PC-3 (cell line): ENCODE results near the gene ZNF292. TPM values are rescaled to one million over a fixed set of nuclear protein-coding genes. Genes with fewer than 3 reads are reported as not detected.
A peak's percentile ranks its signal among the peaks of the same experiment; 100 is the strongest.

Experiments used
- ATAC-seq: fragments of 200-7000 bp; cut with Tn5 transposase; 2 replicates; pipeline ENCODE4 v1.9.1; 2020; ENCODE audit warnings: mild to moderate bottlenecking, moderate library complexity
- BruUV-seq: library from RNA; stranded (reverse); fragments of 400-500 nt; replicated peaks from 2 replicates; lab custom pipeline; 2021; lab: Mats Ljungman, UMichigan
- CTCF ChIA-PET: fragments of 300-600 bp; sonication (Branson Sonifier 250); formaldehyde crosslinking; loops from one replicate; lab custom pipeline; 2022; ENCODE audit warnings: antibody characterized with exemption; lab: Charles Lee
- POLR2A ChIA-PET: fragments of 300-600 bp; sonication (Branson Sonifier 250); formaldehyde crosslinking; loops from one replicate; lab custom pipeline; 2022; ENCODE audit warnings: antibody characterized with exemption; ENCODE audit not compliant: unreplicated experiment; lab: Charles Lee
- DNase-seq: peaks from one replicate; pipeline ENCODE4 v3.0.0-alpha.2; 2015
- H2AFZ ChIP-seq: fragments of 300-600 bp; sonication (generic); 2 replicates; pipeline ENCODE4 v1.6.0; 2016; ENCODE audit warnings: antibody characterized with exemption, low read length
- H3F3A ChIP-seq: fragments of 300-600 bp; sonication (generic); one replicate; pipeline ENCODE4 v1.6.0; 2017; ENCODE audit warnings: antibody characterized with exemption, low read length, control low read depth, mild to moderate bottlenecking; ENCODE audit not compliant: unreplicated experiment
- H3K27ac ChIP-seq: fragments of 300-600 bp; sonication (generic); 2 replicates; pipeline ENCODE4 v1.5.1; 2016; ENCODE audit warnings: mild to moderate bottlenecking, low read length
- H3K27me3 ChIP-seq: fragments of 300-600 bp; sonication (generic); 2 replicates; pipeline ENCODE4 v1.6.1; 2016; ENCODE audit warnings: low read length, mixed read lengths
- H3K36me3 ChIP-seq: fragments of 300-600 bp; sonication (generic); 2 replicates; pipeline ENCODE4 v1.6.1; 2016; ENCODE audit warnings: low read depth, mixed run types, low read length, mixed read lengths
- H3K4me1 ChIP-seq: fragments of 300-600 bp; sonication (generic); 2 replicates; pipeline ENCODE4 v1.5.1; 2016; ENCODE audit warnings: low read length; ENCODE audit not compliant: insufficient read depth
- H3K4me2 ChIP-seq: fragments of 300-600 bp; sonication (generic); 2 replicates; pipeline ENCODE4 v1.6.0; 2016; ENCODE audit warnings: low read length
- H3K4me3 ChIP-seq: fragments of 300-600 bp; sonication (generic); 2 replicates; pipeline ENCODE4 v1.5.1; 2016; ENCODE audit warnings: mild to moderate bottlenecking, low read length, mixed read lengths
- H3K79me2 ChIP-seq: fragments of 300-600 bp; sonication (generic); 2 replicates; pipeline ENCODE4 v1.6.1; 2017; ENCODE audit warnings: low read length, mixed read lengths
- H3K9ac ChIP-seq: fragments of 300-600 bp; sonication (generic); 2 replicates; pipeline ENCODE4 v1.6.0; 2016; ENCODE audit warnings: mild to moderate bottlenecking, low read length
- H3K9me2 ChIP-seq: fragments of 300-600 bp; sonication (generic); replicated peaks from 2 replicates; pipeline ENCODE4 v1.6.1; 2016; ENCODE audit warnings: mixed run types, low read length, mixed read lengths
- H3K9me3 ChIP-seq: fragments of 300-600 bp; sonication (generic); 2 replicates; pipeline ENCODE4 v1.6.1; 2016; ENCODE audit warnings: low read length, mixed read lengths
- H4K20me1 ChIP-seq: fragments of 300-600 bp; sonication (generic); 2 replicates; pipeline ENCODE4 v1.6.1; 2016; ENCODE audit warnings: low read length, mixed read lengths
- CTCF ChIP-seq: fragments of 300-600 bp; sonication (generic); conservative IDR thresholded peaks from 2 replicates; pipeline ENCODE4 v1.5.1; 2017; ENCODE audit warnings: antibody characterized with exemption, low read depth, mild to moderate bottlenecking, low read length
- EZH2 ChIP-seq: fragments of 300-600 bp; sonication (generic); IDR thresholded peaks from one replicate; pipeline ENCODE4 v1.6.1; 2017; ENCODE audit warnings: antibody characterized with exemption, mild to moderate bottlenecking, low read length; ENCODE audit not compliant: unreplicated experiment
- EZH2phosphoT487 ChIP-seq: fragments of 300-600 bp; sonication (generic); IDR thresholded peaks from 2 replicates; pipeline ENCODE4 v1.6.1; 2018; ENCODE audit warnings: mild to moderate bottlenecking, antibody characterized with exemption, low read length, borderline replicate concordance
- intact Hi-C: fragments of 100-400 bp; cut with micrococcal nuclease; formaldehyde crosslinking; loops from 2 replicates; pipeline ENCODE4 v1.9.0; 2023
- total RNA-seq: library from RNA; depleted of rRNA; stranded (reverse); fragments of >200 nt; gene quantifications from 2 replicates; pipeline ENCODE4 v1.2.3, GENCODE V29; 2014

The ZNF292 gene
- total RNA-seq, 1 experiment from 2014 or later = 8.9 TPM

- Histone ChIP-seq H3K4me2 (no peak overlapping the region), H3K4me1 (peaks cover 13% of the 10 kb centered on the region; the same call in 1 of the 2 replicates), H3K9me2 (no peaks in the 10 kb centered on the region), H3K36me3 (peaks cover 3% of the 10 kb centered on the region; the same call in 1 of the 2 replicates), H4K20me1 (peaks cover 13% of the 10 kb centered on the region), H3K9ac (no peak overlapping the region), H3K9me3 (no peaks in the 10 kb centered on the region), H3F3A (no peaks in the 10 kb centered on the region), H3K27me3 (no peaks in the 10 kb centered on the region), H3K79me2 (peaks cover 83% of the 10 kb centered on the region), H3K27ac (no peak overlapping the region), H2AFZ (no peak overlapping the region), H3K4me3 (no peak overlapping the region)
- TF ChIP-seq EZH2 (no peak), CTCF (no peak), EZH2phosphoT487 (no peak)
- intact Hi-C loops = no loop called here
- DNase-seq (no peak), ATAC-seq (no peak)
- ChIA-PET CTCF (no interaction called here), POLR2A (no interaction called here)
- BruUV-seq = no TSS peak
Observed at GRCh38 chr6:87182940-87183339, 27.6 kb downstream of the ZNF292 start.

GRCh38 chr6:87183687-87184086 is 28.3 kb downstream of the ZNF292 start:
- Histone ChIP-seq H3K27ac (no peak overlapping the region), H3K4me3 (no peak overlapping the region), H3K4me2 (no peak overlapping the region), H3K27me3 (no peaks in the 10 kb centered on the region), H3K9ac (no peak overlapping the region), H2AFZ (no peak overlapping the region), H3K9me3 (no peaks in the 10 kb centered on the region), H3K79me2 (peaks cover 82% of the 10 kb centered on the region), H3K9me2 (no peaks in the 10 kb centered on the region), H3K36me3 (peaks cover 3% of the 10 kb centered on the region; the same call in 1 of the 2 replicates), H3K4me1 (peaks cover 13% of the 10 kb centered on the region; the same call in 1 of the 2 replicates), H4K20me1 (peaks cover 13% of the 10 kb centered on the region), H3F3A (no peaks in the 10 kb centered on the region)
- intact Hi-C loops = no loop called here
- no TSS peak for BruUV-seq
- ATAC-seq (peak; percentile 51), DNase-seq (peak; percentile 51)
- TF ChIP-seq CTCF (no peak), EZH2 (no peak), EZH2phosphoT487 (no peak)
- CTCF ChIA-PET = no interaction called here
- POLR2A ChIA-PET = no interaction called here

- no peaks in the 10 kb centered on the region for H3K9me2 ChIP-seq
- intact Hi-C loops = no loop called here
- no peak overlapping the region for H2AFZ ChIP-seq
- H3K4me2 ChIP-seq = no peak overlapping the region
- H3K79me2 ChIP-seq = peaks cover 79% of the 10 kb centered on the region
- H3K9me3 ChIP-seq = no peaks in the 10 kb centered on the region
- no peaks in the 10 kb centered on the region for H3K27me3 ChIP-seq
- ATAC-seq = no peak
- BruUV-seq = no TSS peak
- POLR2A ChIA-PET = no interaction called here
- H3K36me3 ChIP-seq = peaks cover 3% of the 10 kb centered on the region; the same call in 1 of the 2 replicates
- no peak overlapping the region for H3K9ac ChIP-seq
- H3K4me3 ChIP-seq = no peak overlapping the region
- peaks cover 13% of the 10 kb centered on the region; the same call in 1 of the 2 replicates for H4K20me1 ChIP-seq
- CTCF ChIA-PET = no interaction called here
- H3K27ac ChIP-seq = no peak overlapping the region
- H3F3A ChIP-seq = no peaks in the 10 kb centered on the region
- DNase-seq = peak; percentile 6
- peaks cover 13% of the 10 kb centered on the region; the same call in 1 of the 2 replicates for H3K4me1 ChIP-seq
- TF ChIP-seq EZH2phosphoT487 (no peak), EZH2 (no peak), CTCF (no peak)
Observed at GRCh38 chr6:87184762-87185250, 29.4 kb downstream of the ZNF292 start.
